ENCODE measurements around the gene PTPRS.

PTPRS gene

DNA sequence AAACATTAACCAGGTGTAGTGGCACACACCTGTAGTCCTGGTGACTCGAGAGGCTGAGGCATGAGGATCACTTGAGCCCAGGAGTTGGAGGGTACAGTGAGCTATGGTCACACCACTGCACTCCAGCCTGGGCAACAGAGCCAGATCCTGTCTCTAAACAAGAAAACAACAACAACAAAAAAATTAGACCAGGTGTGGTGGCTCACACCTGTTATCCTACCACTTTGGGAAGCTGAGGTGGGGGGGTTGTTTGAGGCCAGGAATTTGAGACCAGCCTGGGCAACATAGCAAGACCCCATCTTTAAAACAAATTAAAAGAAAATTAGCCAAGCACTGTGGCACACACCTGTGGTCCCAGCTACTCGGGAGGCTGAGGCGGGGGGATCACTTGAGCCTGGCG lies 20.8 kb upstream of the PTPRS start:
- no peak for DNase-seq (ENCODE audit: low read depth)
- no peak overlapping the region for H3K4me3 ChIP-seq (ENCODE audit: low read depth, low read length)
- TF ChIP-seq, protein P1, sequence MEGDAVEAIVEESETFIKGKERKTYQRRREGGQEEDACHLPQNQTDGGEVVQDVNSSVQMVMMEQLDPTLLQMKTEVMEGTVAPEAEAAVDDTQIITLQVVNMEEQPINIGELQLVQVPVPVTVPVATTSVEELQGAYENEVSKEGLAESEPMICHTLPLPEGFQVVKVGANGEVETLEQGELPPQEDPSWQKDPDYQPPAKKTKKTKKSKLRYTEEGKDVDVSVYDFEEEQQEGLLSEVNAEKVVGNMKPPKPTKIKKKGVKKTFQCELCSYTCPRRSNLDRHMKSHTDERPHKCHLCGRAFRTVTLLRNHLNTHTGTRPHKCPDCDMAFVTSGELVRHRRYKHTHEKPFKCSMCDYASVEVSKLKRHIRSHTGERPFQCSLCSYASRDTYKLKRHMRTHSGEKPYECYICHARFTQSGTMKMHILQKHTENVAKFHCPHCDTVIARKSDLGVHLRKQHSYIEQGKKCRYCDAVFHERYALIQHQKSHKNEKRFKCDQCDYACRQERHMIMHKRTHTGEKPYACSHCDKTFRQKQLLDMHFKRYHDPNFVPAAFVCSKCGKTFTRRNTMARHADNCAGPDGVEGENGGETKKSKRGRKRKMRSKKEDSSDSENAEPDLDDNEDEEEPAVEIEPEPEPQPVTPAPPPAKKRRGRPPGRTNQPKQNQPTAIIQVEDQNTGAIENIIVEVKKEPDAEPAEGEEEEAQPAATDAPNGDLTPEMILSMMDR (IDR thresholded peaks at IDR 0.05; ENCODE audit: low read depth, low read length, missing control alignments) = no peak
- in situ Hi-C loops (cut with HindIII; ENCODE audit: low sequenced_read_pairs) = no loop called here

- no peak for DNase-seq (ENCODE audit: low read depth)
- TF ChIP-seq, protein P1 (IDR thresholded peaks at IDR 0.05; ENCODE audit: low read depth, low read length, missing control alignments) = no peak
- in situ Hi-C loops (cut with HindIII; ENCODE audit: low sequenced_read_pairs) = no loop called here
- H3K4me3 ChIP-seq (ENCODE audit: low read depth, low read length) = no peak overlapping the region
These were observed 19.6 kb upstream of the PTPRS start for GRCh38 chr19:5360003-5360780.

DNA sequence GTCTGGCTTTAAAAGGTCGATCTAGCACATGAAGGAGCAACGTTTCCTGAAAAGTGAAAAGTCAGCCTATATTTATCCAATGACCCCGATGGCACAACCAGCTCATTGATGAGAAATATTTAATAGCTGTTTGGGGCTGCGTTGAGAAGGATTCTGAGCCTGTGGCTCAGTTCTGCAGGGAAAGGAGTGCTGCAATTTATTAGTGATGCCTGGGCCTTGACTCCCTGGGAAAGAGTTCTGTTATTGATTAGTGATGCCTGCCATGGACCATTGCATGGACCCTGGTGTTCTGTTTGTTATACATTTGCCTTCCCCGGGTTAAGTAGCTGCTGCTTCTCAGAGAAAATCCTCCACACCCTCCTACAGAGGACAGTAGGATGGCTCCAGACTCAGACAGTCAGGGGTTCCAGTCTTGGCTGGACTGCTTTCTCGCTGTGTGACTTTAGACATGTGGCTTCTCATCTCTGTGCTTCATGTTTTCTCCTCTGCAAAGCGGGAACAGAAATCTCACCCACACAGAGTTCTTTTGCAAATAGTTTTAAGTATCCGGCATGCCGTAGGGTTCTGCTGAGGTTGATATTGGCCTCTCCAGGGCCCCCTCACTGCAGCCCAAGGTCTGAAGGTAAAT lies 17.7 kb upstream of the PTPRS start:
- no peak overlapping the region for H3K4me3 ChIP-seq (ENCODE audit: low read depth, low read length)
- TF ChIP-seq, protein P1 (IDR thresholded peaks at IDR 0.05; ENCODE audit: low read depth, low read length, missing control alignments) = no peak
- DNase-seq (ENCODE audit: low read depth) = no peak
- in situ Hi-C loops (cut with HindIII; ENCODE audit: low sequenced_read_pairs) = no loop called here

GRCh38 chr19:5357584-5357983 lies 17.0 kb upstream of the PTPRS start:
- DNase-seq (ENCODE audit: low read depth) = no peak
- H3K4me3 ChIP-seq (ENCODE audit: low read depth, low read length) = no peak overlapping the region
- TF ChIP-seq, protein P1 (IDR thresholded peaks at IDR 0.05; ENCODE audit: low read depth, low read length, missing control alignments) = no peak
- in situ Hi-C loops (cut with HindIII; ENCODE audit: low sequenced_read_pairs) = no loop called here

DNA sequence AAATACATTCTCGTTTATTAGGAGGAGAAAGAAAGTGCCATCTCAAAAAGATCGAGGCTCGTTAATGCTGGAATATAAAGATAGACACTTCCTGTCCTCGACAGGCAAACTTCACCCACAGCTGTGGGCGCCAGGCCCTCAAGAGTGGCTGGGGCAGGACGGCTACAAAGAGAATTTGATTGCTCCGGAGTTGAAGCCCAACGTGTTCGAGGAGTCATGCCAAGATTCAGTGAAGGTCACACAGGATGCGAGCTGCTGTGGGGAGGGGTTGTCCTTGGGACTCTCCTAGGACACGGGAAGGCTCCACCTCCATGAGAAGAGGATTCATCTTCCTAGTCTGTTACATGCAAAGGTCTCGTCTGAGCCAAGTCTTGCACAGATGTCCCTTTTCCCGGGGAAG lies 16.3 kb upstream of the PTPRS start:
- no peak overlapping the region for H3K4me3 ChIP-seq (ENCODE audit: low read depth, low read length)
- TF ChIP-seq, protein P1 (IDR thresholded peaks at IDR 0.05; ENCODE audit: low read depth, low read length, missing control alignments) = no peak
- in situ Hi-C loops (cut with HindIII; ENCODE audit: low sequenced_read_pairs) = no loop called here
- no peak for DNase-seq (ENCODE audit: low read depth)

- in situ Hi-C loops (cut with HindIII; ENCODE audit: low sequenced_read_pairs) = no loop called here
- TF ChIP-seq, protein P1 (IDR thresholded peaks at IDR 0.05; ENCODE audit: low read depth, low read length, missing control alignments) = no peak
- no peak overlapping the region for H3K4me3 ChIP-seq (ENCODE audit: low read depth, low read length)
- DNase-seq (ENCODE audit: low read depth) = no peak
These were observed 15.8 kb upstream of the PTPRS start for GRCh38 chr19:5356428-5356827.
